G401.6 (cell line): ENCODE data around the gene BRD1.
"Not testable (repeated sequence)": the region's sequence is repeated elsewhere in the genome, so short reads cannot be mapped to it uniquely, and the experiment has no call there.

ENCODE experiments used
- FAIRE-seq: peaks from 2 replicates; lab custom pipeline; 2012; peaks lifted over from hg19 to GRCh38; lab: Jason Lieb, UNC

Gene BRD1

GRCh38 chr22:49852898-49853894 lies 25.5 kb upstream of the BRD1 start, which contains the start of gene ZBED4:
TSS of gene ZBED4 (plus strand) at chr22:49853844. CDS start at chr22:49883663, 29,819 bp downstream.
- FAIRE-seq, result no peak

GRCh38 chr22:49852568-49852897 lies 24.9 kb upstream of the BRD1 start:
- not testable (repeated sequence) for FAIRE-seq

- FAIRE-seq, result no peak
These were observed 23.5 kb upstream of the BRD1 start for GRCh38 chr22:49850959-49851802.

- FAIRE-seq, result no peak
These were observed 22.6 kb upstream of the BRD1 start for GRCh38 chr22:49850021-49850911.

- no peak for FAIRE-seq
These were observed 21.7 kb upstream of the BRD1 start for GRCh38 chr22:49849161-49850020.

- FAIRE-seq, result no peak
These were observed 21.1 kb upstream of the BRD1 start for GRCh38 chr22:49848690-49849160.

GRCh38 chr22:49847751-49848689 lies 20.3 kb upstream of the BRD1 start:
- FAIRE-seq, result no peak

GRCh38 chr22:49845666-49846459 lies 18.2 kb upstream of the BRD1 start:
- FAIRE-seq, result no peak

GRCh38 chr22:49845241-49845640 lies 17.6 kb upstream of the BRD1 start:
- FAIRE-seq, result no peak

- FAIRE-seq, result no peak
These were observed 11.4 kb upstream of the BRD1 start for GRCh38 chr22:49838771-49839717.

- FAIRE-seq, result no peak
These were observed 5.8 kb upstream of the BRD1 start for GRCh38 chr22:49833340-49834007.

- FAIRE-seq, result no peak
These were observed 1.6 kb upstream of the BRD1 start for GRCh38 chr22:49829044-49829853.

- no peak for FAIRE-seq
These were observed 909 bp upstream of the BRD1 start for GRCh38 chr22:49828599-49828965.

GRCh38 chr22:49827271-49827852 lies 311 bp downstream of the BRD1 start:
- FAIRE-seq, result no peak

GRCh38 chr22:49826603-49827270 lies 936 bp downstream of the BRD1 start:
- no peak for FAIRE-seq
